ENCODE data around the gene NME9. TPM values are rescaled to one million over a fixed set of nuclear protein-coding genes. Genes with fewer than 3 reads are reported as not detected.

The NME9 gene
- total and polyA plus RNA-seq, 2 of the 4 experiments (the other 2 are of a cell fraction): not detected

GRCh38 chr3:138265745-138266144 is 63.9 kb downstream of the NME9 start:
- CTCF ChIA-PET: no interaction called here
- Histone ChIP-seq H3K27me3 (ENCODE audit: control insufficient read depth, insufficient read depth, low read length) (no peaks in the 10 kb centered on the region), H3K9ac (ENCODE audit: low read depth, low read length) (no peak overlapping the region), H2BK20ac (ENCODE audit: low read depth, low read length) (no peak overlapping the region), H2AFZ (replicated peaks; ENCODE audit: low read length, poor library complexity) (no peak overlapping the region), H4K91ac (ENCODE audit: insufficient read depth, low read depth, low read length) (no peak overlapping the region), H3K36me3 (ENCODE audit: control insufficient read depth, insufficient read depth, low read length) (peaks cover 9% of the 10 kb centered on the region), H2BK120ac (ENCODE audit: low read depth, low read length) (no peak overlapping the region), H3K4me2 (ENCODE audit: low read depth, low read length) (no peak overlapping the region), H2BK15ac (ENCODE audit: low read depth, low read length) (no peak overlapping the region), H3K9me1 (ENCODE audit: insufficient read depth, low read length) (0 out of 2 replicates have a peak, but pooled peaks cover 3% of the 10 kb centered on the region), H3K79me1 (ENCODE audit: low read depth in 1 of 2, low read length in 2 of 2) (no peaks in the 10 kb centered on the region), H3K23ac (ENCODE audit: low read depth, low read length) (no peak overlapping the region), H3K4me3 (ENCODE audit: insufficient read depth, low read depth, low read length) (no peak overlapping the region), H4K20me1 (ENCODE audit: insufficient read depth, low read length) (no peaks in the 10 kb centered on the region), H3K14ac (replicated peaks; ENCODE audit: low read depth, low read length) (no peak overlapping the region), H2AK9ac (replicated peaks; ENCODE audit: low read depth, low read length, poor library complexity) (no peak overlapping the region), H3K18ac (ENCODE audit: low read depth, low read length) (no peak overlapping the region), H3K56ac (ENCODE audit: extremely low read depth, insufficient read depth, low read length) (no peak overlapping the region), H3K4ac (ENCODE audit: low read depth, low read length) (no peak overlapping the region), H2BK5ac (ENCODE audit: low read depth, low read length, poor library complexity, severe bottlenecking) (no peak overlapping the region), H3K27ac (ENCODE audit: insufficient read depth, low read length) (no peak overlapping the region), H4K8ac (ENCODE audit: low read depth in 2 of 2, low read length in 2 of 2) (no peak overlapping the region), H2AK5ac (ENCODE audit: low read depth, low read length) (no peak overlapping the region), H3K9me3 (ENCODE audit: control insufficient read depth, insufficient read depth, low read length) (no peaks in the 10 kb centered on the region), H4K5ac (ENCODE audit: low read depth, low read length) (no peak overlapping the region), H3K4me1 (ENCODE audit: control insufficient read depth, insufficient read depth, low read length) (no peaks in the 10 kb centered on the region)
- no TSS peak for BruUV-seq (replicated peaks)
- in situ Hi-C loops (cut with MboI; ENCODE audit: low sequenced_read_pairs) (no loop called here), dilution Hi-C loops (cut with HindIII; ENCODE audit: low sequenced_read_pairs, unreplicated experiment) (no loop called here), intact Hi-C loops (cut with micrococcal nuclease) (loop anchor here (5.0 kb wide), 1 partner anchor 78 kb away; the partner anchor contains the start of gene ARMC8)
- POLR2A ChIA-PET (ENCODE audit: unreplicated experiment): no interaction called here
- DNase-seq (no peak), ATAC-seq (ENCODE audit: low read depth) (no peak)
- WGBS, 2 experiments (ENCODE audit: extremely low coverage in 2 of 2, insufficient read length in 1 of 2): 100% methylated on average over 1 of the region's 1 CpG; no CpG with 5 or more reads in 1 of the 2 experiments
- TF ChIP-seq MXI1 (IDR thresholded peaks at IDR 0.05; ENCODE audit: borderline replicate concordance, low read depth, low read length): no peak
- no peak for TF ChIP-seq CHD1 (IDR thresholded peaks at IDR 0.05; ENCODE audit: low read depth, low read length)
- TF ChIP-seq CTCF (conservative IDR thresholded peaks at IDR 0.05; ENCODE audit: low read depth, low read length): no peak
- TF ChIP-seq CEBPB (IDR thresholded peaks at IDR 0.05; ENCODE audit: low read depth, low read length): no peak
- no peak for TF ChIP-seq FOS (IDR thresholded peaks at IDR 0.05; ENCODE audit: low read depth, low read length)
- no peak for TF ChIP-seq NFE2L2 (IDR thresholded peaks at IDR 0.05; ENCODE audit: low read depth, low read length)
- TF ChIP-seq MAFK (IDR thresholded peaks at IDR 0.05; ENCODE audit: low read depth, low read length): no peak
- no peak for TF ChIP-seq MAZ (IDR thresholded peaks at IDR 0.05; ENCODE audit: borderline replicate concordance, low read depth, low read length)
- no peak for TF ChIP-seq BHLHE40 (IDR thresholded peaks at IDR 0.05; ENCODE audit: low read depth, low read length)

Measured in IMR-90 (cell line).